Medulla oblongata (tissue), 1 donor: ENCODE measurements around the gene TBX10.
"Not testable (repeated sequence)": the region's sequence is repeated elsewhere in the genome, so short reads cannot be mapped to it uniquely, and the experiment has no call there.

Experiments
- DNase-seq: peaks from one replicate; pipeline ENCODE4 v3.0.0-alpha.2; 2015; ENCODE audit errors: extremely low spot score

TBX10 gene

GRCh38 chr11:67645521-67646461 is 6.2 kb upstream of the TBX10 start:
- DNase-seq = no peak

- DNase-seq = no peak
Observed at GRCh38 chr11:67644472-67645418, 5.2 kb upstream of the TBX10 start.

DNA sequence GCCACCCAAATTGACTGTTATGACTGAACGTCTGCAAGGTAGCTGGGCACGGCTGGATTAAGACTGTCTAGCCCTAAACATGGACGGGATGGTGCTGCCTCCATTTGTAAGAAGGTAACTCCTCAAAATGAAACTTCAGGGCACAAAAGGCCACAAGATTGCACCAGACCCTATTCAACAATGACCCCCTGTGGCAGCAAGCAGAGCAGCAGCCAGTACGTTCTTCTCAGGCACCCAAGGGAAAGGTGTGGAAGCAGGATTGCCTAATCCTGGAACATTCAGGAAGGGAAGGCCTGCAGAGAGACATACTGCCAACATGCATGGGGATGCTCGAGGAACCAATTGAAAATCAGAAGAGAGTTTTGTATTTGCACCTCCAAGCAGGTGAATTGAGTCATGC is 4.5 kb upstream of the TBX10 start:
- DNase-seq = no peak

- DNase-seq = no peak
Observed at GRCh38 chr11:67642173-67643120, 2.9 kb upstream of the TBX10 start.

GRCh38 chr11:67641338-67642172 is 2.0 kb upstream of the TBX10 start:
- DNase-seq = no peak

DNA sequence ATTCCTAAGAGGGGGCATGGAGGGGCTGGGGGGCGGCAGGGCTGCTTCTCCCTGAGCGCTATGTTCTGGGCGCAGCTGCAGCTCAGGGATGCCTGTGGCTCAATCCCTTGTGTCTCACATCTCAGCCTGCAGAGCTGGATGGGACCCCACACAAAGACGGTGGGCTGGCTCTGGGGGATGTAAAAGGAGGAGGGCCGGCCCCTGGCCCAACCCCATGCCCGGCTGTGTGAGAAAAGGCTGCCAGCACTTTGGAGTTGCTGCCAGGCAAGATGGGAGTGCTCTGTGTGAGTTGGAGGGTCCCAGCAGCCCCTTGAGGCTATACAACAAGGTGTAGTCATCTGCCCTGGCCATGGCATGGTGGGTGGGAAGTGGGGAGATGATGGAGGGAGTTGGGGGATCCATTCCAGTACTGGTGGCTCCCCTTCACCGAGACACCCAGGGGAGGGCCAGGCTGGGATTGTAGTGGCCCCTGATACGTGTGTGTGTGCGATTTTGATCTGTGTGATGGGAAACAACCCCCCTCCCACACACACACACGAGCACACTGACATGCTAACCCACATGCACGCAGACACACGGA is 1.3 kb upstream of the TBX10 start:
- DNase-seq = no peak

- peak; percentile 66 for DNase-seq
Observed at GRCh38 chr11:67640021-67640757, 626 bp upstream of the TBX10 start.

DNA sequence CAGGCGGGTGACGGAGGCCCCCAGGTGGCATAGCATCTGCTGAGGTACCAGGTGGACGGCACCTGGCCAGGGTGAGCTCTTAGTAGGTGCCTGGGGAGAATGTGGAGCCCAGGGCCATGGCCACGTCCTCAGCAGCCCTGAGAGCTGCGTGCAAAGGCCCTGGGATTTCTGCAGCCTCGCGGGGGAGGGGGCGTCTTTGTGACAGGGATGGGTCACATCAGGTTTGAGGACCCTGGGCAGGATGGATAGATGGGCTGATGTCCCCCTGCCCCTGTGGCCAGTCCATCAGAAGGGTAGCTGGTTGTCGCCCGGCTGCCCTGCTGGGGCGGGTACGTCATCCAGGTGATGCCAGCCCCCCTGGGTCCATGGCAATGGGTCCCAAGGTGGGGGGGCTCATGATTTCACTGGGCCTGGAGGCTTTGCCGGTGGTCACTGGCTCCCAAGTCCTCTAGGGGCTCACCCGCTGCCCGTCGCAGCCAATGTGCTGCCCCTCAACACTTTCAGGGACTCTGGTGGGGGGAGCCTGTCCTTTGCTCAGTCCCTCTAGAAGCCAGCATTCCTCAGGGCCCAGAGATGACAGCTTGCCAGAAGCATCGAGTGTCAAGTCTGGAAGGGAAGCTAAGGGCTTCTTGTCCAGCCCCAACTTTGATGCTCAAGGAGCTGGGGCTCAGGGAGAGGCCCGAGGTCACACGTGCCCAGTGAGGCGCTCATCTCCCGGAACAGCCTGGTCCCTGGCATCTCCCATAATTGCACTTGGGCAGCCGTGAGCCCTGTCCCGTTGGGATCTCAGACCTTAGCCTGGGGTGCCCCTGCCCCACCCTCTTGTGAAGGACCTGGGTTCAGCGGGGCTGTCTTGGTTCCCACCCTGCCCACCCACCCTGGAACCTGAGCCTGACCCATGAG is 777 bp downstream of the TBX10 start:
- no peak for DNase-seq

DNA sequence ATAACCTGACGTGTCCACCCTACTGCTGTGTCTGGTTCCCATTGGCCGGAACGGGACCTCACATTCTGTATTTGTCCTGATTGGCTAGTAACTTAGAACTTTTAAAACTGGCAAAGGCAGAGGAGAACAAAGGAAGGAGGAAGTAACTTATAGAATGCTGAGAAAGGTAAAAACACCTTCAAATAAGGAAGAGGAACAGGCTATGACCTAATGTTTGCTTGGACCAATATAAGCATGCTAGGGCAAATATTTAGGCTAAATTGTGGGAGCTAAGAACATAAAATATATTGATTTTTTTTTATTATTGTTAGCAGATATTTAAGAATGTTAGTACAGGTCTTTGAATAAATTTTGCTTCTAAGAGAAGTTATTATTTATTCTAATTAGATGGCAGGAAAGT is 2.1 kb downstream of the TBX10 start:
- not testable (repeated sequence) for DNase-seq

- DNase-seq = no peak
Observed at GRCh38 chr11:67636962-67637361, 2.6 kb downstream of the TBX10 start.

GRCh38 chr11:67635231-67635521 is 4.4 kb downstream of the TBX10 start:
- DNase-seq = no peak

DNA sequence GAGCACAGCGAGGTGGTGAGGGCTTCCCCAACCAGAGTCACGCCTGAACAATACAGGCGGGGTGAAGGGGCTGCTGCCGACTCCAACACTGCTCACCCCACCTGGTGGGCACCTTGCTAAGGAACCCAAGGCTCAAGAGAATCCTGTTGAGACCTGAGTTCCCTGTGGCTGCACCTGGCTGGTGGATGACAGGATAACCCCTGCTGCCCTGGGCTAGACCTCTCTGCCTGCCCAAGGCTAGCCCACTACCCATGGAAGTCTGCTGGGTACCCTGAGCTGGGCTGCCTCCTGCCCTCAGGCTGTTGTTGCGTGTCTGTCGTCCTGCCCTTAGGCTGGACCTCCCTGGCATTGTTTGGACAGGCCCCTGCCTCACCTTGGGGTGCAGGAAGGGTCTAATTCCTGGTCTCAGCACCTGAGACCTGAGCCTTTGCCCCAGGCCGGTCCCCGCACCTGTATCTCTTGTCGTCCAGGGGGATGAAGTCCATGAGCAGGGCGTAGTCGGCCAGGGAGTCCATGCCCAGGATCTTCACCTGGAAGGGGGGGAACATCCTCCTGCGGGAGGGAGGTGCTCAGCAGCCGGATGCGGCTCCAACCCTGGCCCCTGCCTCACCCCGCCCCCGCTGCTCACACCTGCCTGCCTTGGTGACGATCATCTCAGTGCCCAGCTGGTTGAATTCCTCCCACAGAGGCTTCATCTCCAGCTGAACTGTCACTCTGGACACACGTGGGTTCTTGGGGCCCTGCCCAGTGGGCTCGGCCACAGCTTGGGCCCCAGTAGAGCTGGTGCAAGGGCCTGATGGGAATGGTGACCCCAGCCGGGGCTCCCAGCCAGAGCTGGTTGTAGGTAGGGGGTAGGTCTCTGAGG is 5.0 kb downstream of the TBX10 start:
- DNase-seq = no peak

- DNase-seq = no peak
Observed at GRCh38 chr11:67633758-67634365, 5.7 kb downstream of the TBX10 start.

DNA sequence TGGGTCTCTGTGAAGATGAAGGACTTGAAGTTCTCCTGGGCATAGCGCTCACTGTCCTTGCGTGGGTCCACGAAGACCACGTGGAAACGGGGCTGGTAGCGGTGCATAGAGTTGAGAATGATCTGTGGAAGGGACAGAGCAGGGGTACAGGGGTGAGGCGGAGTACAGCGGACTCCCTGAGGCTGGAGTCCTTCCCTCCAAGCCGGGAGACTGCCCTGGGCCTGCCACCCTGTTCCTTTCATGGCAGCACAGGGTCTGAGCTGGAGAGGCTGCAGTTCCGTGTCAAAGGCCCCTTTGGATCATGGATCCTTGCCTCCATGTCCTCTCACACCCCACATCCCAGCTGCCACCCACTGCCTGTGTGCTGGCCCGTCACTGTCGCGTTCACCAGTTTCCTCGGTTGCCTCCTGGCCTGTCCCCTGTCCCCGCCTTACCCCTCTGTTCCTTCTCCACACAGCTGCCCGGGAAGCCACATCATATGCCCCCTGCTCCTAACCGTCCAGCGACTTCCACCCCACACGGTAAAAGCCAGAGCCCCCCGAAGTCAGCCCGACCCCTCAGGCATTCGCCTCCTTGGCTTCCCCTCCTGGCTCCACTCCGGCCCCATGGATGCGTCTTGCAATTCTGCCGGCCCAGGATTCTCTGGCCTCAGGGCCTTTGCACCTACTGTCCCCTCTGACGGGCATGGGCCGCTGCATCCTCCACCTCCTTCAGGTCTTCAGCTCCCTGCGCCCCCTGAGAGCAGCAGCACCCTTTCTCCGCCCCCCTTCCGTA is 6.4 kb downstream of the TBX10 start:
- no peak for DNase-seq

DNA sequence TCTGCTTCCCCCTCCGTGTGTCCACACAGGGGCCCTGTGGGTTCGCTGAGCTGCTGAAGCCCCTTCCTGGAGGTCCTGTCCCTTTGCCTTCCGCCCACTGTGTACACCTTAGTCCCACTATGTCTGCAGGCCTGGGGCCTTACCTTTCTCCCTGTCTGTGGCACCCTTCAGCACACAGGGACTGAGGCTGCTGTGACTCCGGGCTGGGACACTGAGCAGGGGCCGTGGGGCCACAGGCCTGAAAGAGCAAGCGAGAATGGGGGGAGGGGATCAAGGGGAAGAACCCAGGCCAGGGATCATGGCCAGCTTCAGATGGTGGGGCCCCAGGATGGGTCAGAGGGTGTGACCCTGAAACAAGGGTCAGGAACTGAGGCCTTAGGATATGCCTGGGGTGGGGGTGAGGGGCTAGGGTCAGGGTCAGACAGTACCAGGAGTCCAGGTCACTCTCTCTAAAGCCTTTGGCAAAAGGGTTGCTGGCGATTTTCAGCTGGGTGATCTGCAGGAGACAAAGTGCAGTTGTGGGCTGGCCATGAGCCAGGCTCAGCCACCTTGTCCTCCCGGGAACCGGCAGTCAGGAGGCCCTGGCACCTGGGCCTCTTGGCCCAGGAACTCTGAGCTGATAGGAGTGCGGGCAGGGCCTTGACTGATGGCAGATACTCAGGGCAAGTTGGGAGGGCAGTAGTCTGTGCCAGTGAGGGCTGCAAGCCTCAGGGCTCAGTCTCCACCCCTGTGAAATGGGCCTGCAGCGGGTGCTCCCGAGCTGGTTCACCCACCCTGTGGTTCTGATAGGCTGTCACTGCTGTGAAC is 7.2 kb downstream of the TBX10 start:
- no peak for DNase-seq

- DNase-seq = no peak
Observed at GRCh38 chr11:67631853-67632174, 7.7 kb downstream of the TBX10 start.
